Neutrophil (primary cell): ENCODE data around the gene S100A5.
A peak's percentile ranks its signal among the peaks of the same experiment; 100 is the strongest.

Experiments used
- H3K27ac ChIP-seq: fragments of 200-600 bp; sonication (generic); 2 replicates; pipeline ENCODE4 v1.5.1; 2016; ENCODE audit warnings: mild to moderate bottlenecking, moderate library complexity
- H3K27me3 ChIP-seq: fragments of 200-600 bp; sonication (generic); 2 replicates; pipeline ENCODE4 v1.6.0; 2016; ENCODE audit warnings: mild to moderate bottlenecking
- H3K36me3 ChIP-seq: fragments of 200-600 bp; sonication (generic); 2 replicates; pipeline ENCODE4 v1.5.1; 2017
- H3K4me1 ChIP-seq, 2 experiments: fragments of 200-600 bp in 1 of 2; sonication (generic) in 1 of 2; 1 replicate in 1 of 2; 2 replicates in 1 of 2; pipeline versions ENCODE4 v1.5.1 to v1.6.1; 2013 to 2016; ENCODE audit warnings: low read depth in 1 of 2, low read length in 1 of 2, mild to moderate bottlenecking in 1 of 2, moderate library complexity in 1 of 2; ENCODE audit not compliant: control insufficient read depth in 1 of 2, insufficient read depth in 1 of 2
- H3K4me3 ChIP-seq, 2 experiments: fragments of 200-600 bp in 1 of 2; sonication (generic) in 1 of 2; 1 replicate in 1 of 2; 2 replicates in 1 of 2; pipeline ENCODE4 v1.5.1; 2013 to 2016; ENCODE audit warnings: low read depth in 1 of 2, low read length in 1 of 2, mild to moderate bottlenecking in 1 of 2, moderate library complexity in 1 of 2
- H3K9me3 ChIP-seq: fragments of 200-600 bp; sonication (generic); 2 replicates; pipeline ENCODE4 v1.5.1; 2016
- TF ChIP-seq, protein P1 (sequence below): fragments of 200-600 bp; sonication (generic); IDR thresholded peaks from 2 replicates; pipeline ENCODE4 v1.5.1; 2016; ENCODE audit warnings: antibody characterized with exemption

The S100A5 gene

DNA sequence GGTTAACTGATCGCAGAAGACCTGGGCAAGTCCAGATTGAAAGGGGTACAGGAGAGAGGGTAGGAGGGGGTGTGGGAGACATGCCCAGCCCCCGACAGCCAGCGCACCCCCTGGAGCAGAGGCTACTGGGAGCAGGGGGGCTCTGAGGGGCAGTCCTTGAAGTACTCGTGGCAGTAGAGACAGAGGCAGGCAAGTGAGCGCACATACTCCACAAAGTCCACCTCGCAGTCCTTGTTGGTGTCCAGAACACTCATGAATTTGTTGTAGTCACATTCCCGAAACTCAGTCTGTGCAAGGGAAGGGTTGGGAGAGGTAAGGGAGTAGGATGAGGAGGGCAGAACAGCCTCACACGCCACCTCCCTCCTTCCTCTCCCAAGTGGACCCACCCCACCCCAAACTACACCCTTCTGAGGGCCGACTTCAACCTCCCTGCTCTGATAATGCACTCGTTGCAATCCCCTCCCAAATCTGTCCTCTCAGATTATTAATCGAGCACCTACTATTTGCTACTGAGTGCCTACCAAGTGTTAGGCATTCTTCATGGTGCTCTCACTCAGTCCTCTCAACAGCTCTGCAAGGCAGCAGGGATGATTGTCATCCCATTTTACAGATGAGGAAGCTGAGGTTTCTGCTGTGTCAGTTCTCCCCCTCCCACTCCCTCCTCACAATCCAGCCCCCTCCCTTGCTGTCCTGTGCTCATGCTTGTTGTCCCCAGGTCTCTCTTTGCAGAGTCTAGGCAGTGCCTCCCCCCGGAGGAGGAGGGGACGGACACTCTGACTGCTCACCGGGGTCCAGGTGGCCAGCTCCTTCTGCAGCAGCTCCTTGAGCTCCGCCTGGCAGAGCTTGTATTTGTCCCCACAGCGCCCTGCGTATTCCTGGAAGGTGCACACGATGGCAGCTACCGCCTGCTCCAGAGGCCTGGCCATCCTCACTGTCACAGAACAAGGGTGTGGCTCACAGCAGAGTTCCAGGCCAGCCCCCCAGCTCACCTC, 7.1 kb upstream of the S100A5 start:
- Histone ChIP-seq H3K4me3 (no peak overlapping the region), H3K4me1 (peaks cover 72 to 82% of the 10 kb centered on the region in 2 experiments), H3K9me3 (no peaks in the 10 kb centered on the region), H3K27ac (peak overlapping the region; percentile 38), H3K27me3 (no peaks in the 10 kb centered on the region), H3K36me3 (peaks cover 17% of the 10 kb centered on the region)
- TF ChIP-seq, protein P1, sequence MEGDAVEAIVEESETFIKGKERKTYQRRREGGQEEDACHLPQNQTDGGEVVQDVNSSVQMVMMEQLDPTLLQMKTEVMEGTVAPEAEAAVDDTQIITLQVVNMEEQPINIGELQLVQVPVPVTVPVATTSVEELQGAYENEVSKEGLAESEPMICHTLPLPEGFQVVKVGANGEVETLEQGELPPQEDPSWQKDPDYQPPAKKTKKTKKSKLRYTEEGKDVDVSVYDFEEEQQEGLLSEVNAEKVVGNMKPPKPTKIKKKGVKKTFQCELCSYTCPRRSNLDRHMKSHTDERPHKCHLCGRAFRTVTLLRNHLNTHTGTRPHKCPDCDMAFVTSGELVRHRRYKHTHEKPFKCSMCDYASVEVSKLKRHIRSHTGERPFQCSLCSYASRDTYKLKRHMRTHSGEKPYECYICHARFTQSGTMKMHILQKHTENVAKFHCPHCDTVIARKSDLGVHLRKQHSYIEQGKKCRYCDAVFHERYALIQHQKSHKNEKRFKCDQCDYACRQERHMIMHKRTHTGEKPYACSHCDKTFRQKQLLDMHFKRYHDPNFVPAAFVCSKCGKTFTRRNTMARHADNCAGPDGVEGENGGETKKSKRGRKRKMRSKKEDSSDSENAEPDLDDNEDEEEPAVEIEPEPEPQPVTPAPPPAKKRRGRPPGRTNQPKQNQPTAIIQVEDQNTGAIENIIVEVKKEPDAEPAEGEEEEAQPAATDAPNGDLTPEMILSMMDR: no peak

DNA sequence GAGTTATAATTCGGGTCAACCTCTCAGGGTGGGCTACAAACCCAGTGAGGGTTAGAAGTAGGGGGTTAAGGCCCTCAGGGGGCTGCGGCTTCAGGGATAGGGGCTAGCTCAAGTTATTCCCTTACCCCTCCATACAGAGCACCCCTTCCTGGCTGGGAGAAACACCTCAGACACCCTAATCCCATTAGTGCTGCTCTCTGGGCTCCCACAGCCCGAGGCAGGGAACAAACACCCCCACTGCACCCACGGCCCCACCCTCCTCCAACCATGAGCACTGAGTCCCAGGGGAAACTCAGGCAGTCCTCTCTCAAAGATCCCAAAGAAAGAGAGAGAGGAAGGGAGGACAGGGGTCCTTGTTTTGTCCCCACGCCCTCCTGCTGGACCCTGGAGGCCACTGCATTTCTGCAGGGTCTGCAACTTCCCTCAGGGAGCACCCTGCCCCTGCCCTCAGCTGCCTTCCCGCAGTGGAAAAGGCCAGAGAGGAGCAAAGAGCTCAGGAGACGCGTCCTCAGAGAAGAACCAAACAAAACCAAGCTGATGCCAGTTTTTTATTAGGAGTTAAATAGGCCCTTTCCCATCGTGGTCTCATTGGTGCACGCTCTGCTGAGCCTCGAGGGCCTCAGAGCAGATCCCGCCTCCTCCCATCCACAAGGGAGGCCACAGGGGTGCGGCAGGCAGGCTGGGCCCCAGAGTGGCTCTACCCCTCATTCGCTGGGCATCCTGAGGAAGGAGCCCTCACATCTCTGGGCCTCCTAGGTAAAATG, 6.2 kb upstream of the S100A5 start:
- H3K36me3 ChIP-seq: peaks cover 22% of the 10 kb centered on the region
- peaks cover 81 to 91% of the 10 kb centered on the region in 2 experiments for H3K4me1 ChIP-seq
- TF ChIP-seq, protein P1: no peak
- H3K27me3 ChIP-seq: no peaks in the 10 kb centered on the region
- H3K9me3 ChIP-seq: no peaks in the 10 kb centered on the region
- no peak overlapping the region for H3K4me3 ChIP-seq
- peak overlapping the region; percentile 97 for H3K27ac ChIP-seq

DNA sequence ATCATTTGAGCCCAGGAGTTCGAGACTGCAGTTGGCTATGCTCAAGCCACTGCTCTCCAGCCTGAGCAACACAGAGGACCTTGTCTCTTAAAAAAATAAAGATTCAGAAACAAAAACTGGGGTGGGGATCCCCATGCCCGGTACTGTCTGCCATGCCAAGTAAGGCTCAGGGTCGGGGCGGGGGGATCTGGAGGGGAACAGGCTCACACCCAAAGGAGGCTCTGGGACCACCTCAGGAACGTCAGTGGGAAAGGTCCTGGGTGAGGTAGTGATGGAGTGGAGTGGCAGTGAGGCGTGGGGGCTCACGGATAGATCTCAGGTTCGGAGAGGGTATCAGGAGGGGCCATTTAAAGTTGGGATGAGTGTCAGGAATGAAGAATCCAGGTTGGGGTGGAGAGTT, 5.6 kb upstream of the S100A5 start:
- Histone ChIP-seq H3K4me3 (peak overlapping the region; percentile 60 to 76), H3K9me3 (no peaks in the 10 kb centered on the region), H3K4me1 (peaks cover 85 to 93% of the 10 kb centered on the region in 2 experiments), H3K36me3 (peaks cover 22% of the 10 kb centered on the region), H3K27me3 (no peaks in the 10 kb centered on the region), H3K27ac (peak overlapping the region; percentile 97)
- TF ChIP-seq, protein P1: no peak

DNA sequence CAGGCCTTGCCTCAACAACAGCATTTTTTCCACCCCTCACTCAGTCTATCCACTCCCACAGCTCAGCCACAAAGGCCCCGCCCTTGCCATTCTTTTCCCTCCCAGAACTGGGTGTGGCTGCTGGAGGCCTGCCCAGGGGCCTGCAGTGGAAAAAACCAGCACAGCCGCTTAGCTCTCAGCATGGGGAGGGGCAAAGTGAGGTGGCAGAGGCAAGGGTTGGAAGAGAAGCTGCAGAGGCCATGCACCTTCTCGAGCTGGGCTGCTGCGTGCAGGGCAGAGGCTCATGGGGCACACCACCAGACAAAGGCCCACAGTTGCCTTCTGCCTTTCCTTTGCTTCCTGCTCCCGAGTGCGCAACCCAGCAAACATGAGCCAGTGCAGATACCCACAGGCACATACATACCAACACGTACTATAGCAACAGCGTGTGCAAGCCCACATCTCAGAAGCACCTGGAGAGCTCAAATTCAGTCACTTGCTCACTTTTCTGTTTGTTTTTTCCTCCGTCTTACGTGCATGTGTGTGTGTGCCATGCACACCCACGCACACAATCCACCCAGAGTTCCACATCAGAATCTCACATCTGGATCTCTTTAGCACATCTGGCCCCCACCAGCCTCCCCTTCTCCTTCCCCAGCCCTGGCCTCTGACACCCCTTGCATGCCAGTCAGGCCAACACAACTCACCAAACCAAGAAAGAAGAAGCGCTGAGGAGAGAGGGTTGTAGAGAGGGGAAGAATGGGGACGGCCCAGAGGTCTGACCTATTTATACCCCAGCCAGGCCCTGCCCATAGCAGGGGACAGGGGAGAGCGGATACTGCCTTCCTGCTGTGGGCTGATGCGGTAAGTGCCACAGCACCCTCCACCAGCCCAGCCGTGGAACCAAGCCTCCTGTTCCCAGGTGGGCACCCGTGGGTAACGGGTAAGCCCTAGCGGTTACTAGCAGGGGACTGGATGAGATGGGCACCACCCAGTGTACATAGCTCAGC, 4.6 kb upstream of the S100A5 start, which contains the start of gene S100A4:
S100A4 (minus strand) TSS at position 740 of the 989 bp plus-strand sequence. CDS start 1,012 bp downstream, outside the sequence.
- H3K4me1 ChIP-seq: peaks cover 85 to 93% of the 10 kb centered on the region in 2 experiments
- no peaks in the 10 kb centered on the region for H3K27me3 ChIP-seq
- H3K36me3 ChIP-seq: peaks cover 22% of the 10 kb centered on the region
- H3K9me3 ChIP-seq: no peaks in the 10 kb centered on the region
- TF ChIP-seq, protein P1: peak; percentile 16
- peak within 1 kb of the TSS; percentile 60 to 76 for H3K4me3 ChIP-seq
- peak within 1 kb of the TSS; percentile 97 for H3K27ac ChIP-seq
